ENCODE data around the gene OGFOD2.

OGFOD2 gene

DNA sequence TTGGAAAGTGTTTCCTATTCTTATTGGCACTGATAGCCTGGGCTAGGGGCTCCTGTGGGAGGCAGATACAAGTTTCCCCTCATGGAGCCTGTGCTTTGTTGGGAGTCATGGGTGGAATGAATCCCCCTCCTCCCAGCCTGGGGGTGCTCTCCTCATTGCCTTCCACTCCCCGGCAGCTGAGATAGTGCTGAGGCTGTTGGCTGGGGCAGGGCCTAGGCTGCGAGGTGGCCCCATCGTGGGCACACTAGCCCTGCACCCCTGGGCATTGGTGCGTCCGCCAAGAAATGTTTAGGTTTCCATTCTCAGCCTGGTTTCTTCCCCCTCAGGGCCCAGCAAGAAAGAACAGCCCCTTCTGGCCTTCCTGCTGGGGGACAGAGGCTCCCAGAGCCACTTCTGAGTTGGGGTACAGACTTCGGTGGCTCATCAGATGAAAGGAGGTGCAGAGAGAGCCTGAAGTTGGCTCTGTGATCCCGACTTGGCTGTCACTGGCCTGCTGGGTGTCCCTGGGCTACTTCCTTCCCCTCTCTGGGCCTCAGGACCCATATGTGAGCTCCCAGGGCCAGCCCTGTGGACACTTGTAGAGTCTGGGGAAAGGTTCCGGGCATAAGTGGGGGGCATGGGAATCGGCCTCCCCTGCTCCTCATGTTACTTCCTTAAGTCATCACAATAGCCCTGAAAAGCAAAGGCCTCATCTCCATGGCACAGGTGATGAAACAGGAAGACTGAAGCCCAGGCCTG is 2.8 kb downstream of the OGFOD2 start:
- DNase-seq (ENCODE audit: low spot score), result no peak

DNA sequence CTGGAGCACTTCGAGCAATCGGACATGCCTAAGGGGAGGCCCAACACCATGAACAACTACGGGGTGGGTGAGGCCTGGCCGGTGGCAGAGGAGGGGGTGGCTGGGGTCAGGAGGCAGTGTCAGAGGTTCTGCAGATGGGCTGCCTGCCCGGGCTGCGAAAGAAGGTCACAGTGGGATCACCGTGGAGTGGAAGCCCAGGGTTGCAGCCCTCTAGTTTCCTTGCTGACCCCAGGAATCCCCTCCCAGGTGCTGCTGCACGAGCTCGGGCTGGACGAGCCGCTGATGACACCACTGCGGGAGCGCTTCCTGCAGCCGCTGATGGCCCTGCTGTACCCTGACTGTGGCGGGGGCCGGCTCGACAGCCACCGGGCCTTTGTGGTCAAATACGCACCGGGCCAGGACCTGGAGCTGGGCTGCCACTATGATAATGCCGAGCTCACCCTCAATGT is 3.5 kb downstream of the OGFOD2 start:
- DNase-seq (ENCODE audit: low spot score), result no peak

DNA sequence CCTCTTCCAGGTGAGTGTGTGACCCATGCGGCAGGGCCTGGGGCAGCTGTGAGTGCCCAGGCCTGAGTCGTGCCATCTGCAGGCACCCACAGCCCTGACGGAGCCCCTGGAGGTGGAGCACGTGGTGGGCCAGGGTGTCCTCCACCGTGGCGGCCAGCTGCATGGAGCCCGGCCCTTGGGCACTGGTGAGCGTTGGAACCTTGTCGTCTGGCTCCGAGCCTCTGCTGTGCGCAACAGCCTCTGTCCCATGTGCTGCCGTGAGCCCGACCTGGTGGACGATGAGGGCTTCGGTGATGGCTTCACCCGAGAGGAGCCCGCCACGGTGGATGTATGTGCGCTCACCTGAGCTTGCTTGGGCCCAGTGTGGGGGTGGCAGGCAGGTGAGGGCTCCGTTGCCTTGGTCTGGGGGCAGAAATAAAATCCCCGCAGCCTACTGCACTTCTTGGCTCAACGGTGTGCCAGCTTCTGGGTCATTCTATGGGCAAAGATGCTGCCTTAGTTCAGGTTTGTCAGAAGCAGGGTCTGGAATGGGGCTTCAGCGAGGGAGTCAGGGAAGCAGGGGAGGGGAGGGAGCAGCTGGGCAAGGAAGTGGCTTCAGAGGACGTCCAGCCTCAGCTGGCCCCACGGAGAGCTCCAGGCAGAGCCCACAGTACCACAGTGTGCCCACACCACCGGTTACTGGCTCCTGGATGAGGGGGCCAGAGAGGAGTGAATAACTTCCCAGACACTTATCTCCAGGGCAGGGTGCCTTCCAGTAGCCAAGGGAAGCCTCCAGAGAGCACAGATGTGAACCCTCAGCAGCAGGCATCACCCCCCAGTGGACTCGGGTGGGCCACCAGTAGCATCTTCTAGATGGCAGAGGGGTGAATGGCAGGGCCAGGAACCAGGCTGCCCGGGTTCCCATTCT is 4.2 kb downstream of the OGFOD2 start:
- DNase-seq (ENCODE audit: low spot score), result no peak

DNA sequence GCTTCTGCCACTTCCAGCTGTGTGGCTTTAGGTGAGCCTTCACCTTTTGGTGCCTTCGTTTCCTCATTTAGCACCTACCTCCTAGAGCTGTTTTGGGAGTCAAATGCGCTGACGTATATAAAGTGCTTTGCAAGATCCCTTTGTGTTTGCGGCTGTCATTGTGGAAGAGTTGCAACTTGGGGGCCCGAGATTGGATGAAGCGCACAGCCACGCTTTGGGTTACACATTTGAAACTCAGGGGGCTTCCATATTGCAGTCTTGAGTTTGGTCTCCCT is 4.8 kb downstream of the OGFOD2 start:
- DNase-seq (ENCODE audit: low spot score), result no peak

DNA sequence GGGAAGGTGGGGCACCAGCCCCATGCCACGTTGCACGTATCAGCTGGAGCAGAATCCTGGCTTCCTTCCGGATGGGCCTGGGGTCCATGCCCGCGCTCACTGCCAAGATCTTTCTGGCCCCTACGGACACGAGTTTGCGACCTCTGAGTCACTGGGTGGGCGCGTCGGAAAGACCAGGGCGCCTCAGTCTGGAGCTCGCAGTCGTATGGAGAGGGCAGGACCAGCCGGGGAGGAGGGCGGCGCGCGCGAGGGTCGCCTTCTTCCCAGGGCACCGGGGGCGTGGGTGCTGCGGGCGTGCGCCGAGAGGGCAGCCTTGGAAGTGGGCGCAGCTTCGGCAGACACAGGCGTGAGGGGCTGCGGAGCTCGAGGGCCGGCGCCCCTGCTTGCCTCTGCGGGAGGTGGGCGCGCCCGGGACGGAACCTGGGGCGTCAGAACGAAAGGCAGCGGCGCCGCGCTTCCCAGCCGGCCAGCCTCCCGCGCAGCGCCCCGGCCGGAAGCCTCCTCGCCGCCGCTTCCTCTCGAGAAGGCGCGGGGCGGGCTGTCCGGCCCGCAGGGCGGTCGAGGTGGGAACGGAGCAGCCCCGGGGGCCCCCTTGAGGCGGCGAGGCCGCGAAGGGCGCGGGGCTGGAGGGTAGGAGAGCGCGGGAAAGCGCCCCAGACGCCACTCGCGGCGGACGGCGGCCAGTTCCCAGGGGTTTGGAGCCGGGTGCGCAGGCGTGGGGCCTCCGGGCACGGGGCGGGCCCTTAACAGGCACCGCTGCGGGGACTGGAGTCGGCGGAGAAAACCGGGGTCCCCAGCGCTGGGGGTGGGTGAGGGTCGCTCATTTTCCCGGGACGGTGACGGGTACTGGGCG is 5.4 kb downstream of the OGFOD2 start, which contains the start of gene ARL6IP4:
ARL6IP4 (plus strand) TSS at position 499 of the 853 bp plus-strand sequence. CDS start 459 bp downstream, outside the sequence.
- DNase-seq (ENCODE audit: low spot score), result peak; percentile 60

DNA sequence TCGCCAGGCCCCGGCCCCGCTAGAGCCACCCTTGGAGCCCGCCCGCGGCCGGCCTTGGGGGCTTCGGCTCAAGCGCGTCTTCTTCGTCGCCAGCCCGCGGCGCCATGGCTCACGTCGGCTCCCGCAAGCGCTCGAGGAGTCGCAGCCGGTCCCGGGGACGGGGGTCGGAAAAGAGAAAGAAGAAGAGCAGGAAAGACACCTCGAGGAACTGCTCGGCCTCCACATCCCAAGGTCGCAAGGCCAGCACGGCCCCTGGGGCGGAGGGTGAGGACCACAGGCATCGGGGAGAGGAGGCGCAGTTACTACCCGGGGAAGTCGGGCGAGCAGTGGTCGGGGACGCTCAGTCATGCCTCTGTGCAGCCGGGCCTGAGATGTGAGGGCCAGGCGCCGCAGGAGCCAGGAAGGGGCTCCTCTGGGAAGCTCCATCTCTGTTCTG is 6.0 kb downstream of the OGFOD2 start:
- no peak for DNase-seq (ENCODE audit: low spot score)

DNA sequence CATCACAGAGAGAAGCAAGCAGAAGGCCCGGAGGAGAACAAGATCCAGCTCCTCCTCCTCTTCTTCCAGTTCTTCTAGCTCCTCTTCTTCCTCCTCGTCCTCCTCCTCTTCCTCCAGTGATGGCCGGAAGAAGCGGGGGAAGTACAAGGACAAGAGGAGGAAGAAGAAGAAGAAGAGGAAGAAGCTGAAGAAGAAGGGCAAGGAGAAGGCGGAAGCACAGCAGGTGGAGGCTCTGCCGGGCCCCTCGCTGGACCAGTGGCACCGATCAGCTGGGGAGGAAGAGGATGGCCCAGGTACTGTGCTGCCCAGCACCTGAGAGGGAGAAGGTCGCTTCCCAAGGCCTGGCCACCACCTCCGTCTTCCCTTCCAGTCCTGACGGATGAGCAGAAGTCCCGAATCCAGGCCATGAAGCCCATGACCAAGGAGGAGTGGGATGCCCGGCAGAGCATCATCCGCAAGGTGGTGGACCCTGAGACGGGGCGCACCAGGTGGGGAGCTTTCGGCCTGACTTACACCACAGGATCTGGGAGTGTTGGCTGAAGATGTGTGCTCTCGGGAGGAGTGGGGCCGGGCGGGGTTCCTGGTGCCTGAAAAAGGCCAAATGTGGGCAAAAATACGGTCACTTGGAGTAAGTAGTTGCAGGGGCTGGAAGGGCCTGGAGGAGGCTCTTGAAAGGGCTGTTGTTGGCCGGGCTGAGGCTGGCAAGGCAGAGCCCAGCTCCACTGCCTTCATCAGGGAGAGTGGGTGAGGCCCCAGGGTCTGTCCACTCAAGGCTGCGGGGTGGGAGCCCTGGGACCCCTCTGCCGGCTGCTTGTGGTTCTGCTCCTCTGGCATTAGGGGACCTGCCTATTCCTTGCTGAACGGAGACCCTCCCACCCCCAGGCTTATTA is 6.8 kb downstream of the OGFOD2 start:
- DNase-seq (ENCODE audit: low spot score), result no peak

DNA sequence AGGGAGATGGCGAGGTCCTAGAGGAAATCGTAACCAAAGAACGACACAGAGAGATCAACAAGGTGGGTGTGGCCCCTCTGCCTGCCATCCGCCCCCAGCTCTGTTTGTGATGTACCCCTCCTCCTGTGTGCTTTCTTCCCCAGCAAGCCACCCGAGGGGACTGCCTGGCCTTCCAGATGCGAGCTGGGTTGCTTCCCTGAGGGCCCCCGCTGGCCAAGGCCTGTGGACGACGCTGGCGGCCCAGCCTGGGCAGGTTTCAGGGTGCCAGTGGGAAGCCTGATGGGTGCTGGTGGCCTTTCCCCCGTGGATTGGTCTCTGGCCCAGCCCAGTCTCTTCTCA is 7.4 kb downstream of the OGFOD2 start:
- DNase-seq (ENCODE audit: low spot score), result no peak

DNA sequence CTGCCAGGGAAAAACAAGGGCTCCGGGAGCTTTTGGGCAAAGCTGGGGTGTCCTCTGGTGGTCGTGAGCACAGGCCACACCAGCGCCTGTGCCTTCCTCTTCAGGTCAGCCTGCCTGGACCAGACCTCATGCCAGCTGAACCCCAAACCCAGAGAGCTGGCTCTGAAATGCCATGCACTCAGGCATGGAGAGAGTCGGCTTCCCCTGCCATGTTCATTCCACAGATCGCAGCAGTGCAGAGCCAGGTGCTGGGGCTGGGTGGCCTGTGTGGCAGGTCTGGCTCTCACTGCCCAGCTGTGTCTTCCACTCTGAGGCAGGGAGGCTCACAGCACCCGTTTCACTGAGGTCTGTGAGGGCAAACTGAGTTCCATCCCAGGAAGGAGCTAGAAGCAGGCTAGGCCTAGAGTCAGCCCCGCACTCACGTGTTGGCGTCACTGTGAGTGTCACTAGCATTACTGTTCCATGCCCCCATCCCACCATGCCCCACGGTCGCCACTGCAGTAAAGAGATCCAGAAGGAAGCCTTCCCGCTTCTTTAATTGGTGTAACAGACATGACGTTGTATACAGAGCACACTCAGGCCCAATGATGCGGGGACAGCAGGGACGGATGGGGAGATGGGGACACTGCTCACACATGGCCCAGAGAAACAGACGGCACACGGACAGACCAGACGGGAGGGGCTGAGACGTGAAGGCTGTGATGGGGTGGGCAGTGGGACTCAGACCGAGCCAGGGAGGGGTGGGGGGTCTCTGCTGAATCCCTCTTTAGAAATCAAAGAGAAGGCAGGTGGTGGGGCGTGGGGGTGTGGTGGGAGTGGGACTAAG is 8.1 kb downstream of the OGFOD2 start:
- DNase-seq (ENCODE audit: low spot score), result no peak

DNA sequence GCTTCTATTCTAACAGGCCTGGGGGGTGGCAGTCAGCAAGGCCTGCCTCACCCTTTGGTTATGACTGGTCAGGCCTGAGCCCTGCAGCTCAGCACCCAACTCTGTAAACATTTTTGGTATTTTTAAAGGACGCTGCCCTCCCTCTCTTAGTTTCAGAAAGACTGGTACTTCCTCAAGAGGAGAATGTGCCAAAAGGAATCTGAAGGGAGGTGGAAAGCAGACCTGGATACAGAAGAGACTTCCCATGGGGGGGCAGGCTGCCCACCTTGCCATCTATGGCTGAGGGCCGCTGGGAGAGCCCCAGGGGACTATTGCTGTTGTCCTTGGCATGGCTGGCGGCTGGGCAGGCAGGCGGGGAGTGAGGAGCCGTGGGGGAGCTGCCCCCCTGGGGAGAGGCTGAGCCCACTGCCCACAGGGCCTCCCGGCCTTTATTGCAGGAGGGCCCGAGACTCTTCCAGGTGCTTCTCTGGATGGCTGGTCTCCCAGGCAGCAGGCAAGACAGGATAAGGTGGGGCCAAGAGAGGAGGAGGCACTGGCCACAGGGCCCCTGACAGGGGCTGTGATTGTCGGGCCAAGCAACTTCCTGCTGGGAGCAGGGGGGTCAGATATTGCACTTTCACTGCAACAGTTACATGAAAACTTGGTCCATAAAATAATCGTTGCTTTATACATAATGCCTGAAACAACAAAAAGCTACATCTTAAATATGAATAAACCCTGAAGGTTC is 8.9 kb downstream of the OGFOD2 start:
- no peak for DNase-seq (ENCODE audit: low spot score)

DNA sequence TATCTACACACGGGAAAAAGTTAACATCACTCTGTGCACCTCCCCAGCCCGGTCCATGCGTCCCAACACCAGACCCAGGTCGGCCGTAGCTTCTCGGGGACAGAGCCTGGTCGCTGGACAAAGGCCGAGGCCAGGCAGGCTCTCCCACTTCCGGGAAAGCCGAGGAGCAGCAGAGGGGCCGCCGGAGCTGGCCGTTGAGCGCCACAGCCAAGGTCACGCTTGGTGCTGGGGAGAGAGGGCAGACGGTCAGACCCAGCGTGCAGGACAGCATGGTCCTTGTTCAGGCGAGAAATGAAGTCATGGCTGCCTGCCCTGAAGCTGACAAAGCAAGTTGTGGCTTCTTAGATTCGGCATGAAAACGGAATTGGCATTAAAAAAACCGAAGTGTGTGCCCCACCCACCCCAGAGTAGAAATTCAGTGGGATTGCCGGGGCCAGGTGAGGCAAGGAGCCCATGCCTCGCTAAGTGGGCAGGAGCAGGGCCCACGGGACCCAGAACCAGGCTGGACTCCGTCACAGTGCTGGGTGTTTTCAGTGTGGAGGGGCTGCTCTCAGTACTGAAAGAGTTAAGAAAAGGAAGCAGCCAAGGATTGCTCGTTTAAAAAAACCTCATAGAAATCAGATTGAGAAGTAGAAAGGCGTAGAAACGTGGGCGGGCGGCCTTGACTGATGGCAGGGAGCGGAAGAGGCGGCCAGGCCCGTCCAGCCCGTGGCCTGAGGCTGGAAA is 9.7 kb downstream of the OGFOD2 start:
- DNase-seq (ENCODE audit: low spot score), result no peak

DNA sequence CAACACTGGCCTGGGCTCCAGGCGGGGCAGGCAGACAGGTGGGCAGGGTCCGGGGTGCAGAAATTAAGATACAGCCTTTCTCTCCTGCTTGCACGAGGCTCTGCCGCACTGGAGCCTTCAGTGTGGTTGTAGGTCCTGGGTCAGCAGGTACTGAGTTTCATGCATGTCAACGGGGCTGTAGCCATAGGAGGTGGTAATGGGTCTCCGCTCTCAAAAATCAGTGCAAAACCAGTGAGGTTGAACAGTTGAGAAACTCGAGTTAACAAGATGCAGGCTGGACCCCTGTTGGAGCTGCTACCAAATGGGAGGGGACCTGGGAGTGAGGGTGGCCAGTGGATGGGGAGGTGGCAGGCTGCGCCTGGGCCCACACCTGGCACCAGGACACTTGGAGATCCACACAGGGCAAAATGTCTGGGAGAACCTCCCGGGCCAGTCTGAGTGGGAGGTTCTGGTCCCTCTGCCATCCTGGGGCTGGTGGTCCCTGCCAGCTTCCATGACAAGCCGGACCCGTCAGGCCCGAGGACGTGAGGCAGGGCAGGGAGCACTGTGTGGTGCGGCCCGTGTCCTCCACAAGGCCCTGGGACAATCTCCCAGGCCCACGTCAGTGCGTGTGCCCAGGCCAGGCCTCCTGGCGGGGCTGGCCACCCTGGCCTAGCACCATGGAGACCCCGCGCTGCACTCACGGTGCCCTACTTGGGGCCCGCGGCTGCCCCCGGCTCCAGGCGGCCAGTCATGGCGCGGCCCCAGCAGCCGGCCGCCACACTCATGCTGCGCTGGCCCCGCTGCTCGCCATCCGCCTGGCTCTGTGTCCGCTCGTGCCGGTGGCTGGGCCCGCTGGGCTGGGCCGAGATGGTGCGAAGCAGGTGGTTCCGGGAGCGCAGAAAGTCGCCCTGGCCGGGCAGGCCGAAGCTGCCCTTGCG is 10.6 kb downstream of the OGFOD2 start:
- no peak for DNase-seq (ENCODE audit: low spot score)

DNA sequence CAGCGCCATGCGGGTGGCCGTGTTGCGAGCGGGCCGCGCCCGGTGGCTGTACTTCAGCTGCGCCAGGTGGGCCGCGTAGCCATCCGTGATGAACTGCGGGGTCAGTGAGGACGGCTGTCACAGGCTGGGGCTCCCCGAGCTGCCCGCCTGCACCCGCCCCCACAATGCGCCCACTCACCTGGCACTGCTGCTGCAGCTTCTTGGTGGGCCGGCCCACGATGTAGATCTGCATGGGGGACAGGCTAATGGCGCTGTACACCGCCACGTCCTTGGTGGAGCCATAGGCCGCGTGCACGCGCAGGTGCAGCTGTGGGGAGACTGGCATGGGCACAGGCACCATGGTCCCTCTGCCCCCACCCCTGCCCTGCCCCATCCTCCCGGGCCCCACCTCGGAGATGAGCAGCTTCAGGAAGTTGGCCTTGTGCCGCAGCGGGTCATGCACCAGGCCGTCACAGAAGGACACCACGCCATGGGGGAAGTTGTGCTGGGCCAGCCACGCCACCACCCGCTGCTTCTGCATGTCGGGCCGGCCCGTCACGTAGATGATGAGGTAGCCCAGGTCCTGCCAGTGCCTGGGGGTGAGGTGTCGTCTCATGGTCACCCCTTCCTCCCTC is 11.3 kb downstream of the OGFOD2 start:
- DNase-seq (ENCODE audit: low spot score), result no peak

DNA sequence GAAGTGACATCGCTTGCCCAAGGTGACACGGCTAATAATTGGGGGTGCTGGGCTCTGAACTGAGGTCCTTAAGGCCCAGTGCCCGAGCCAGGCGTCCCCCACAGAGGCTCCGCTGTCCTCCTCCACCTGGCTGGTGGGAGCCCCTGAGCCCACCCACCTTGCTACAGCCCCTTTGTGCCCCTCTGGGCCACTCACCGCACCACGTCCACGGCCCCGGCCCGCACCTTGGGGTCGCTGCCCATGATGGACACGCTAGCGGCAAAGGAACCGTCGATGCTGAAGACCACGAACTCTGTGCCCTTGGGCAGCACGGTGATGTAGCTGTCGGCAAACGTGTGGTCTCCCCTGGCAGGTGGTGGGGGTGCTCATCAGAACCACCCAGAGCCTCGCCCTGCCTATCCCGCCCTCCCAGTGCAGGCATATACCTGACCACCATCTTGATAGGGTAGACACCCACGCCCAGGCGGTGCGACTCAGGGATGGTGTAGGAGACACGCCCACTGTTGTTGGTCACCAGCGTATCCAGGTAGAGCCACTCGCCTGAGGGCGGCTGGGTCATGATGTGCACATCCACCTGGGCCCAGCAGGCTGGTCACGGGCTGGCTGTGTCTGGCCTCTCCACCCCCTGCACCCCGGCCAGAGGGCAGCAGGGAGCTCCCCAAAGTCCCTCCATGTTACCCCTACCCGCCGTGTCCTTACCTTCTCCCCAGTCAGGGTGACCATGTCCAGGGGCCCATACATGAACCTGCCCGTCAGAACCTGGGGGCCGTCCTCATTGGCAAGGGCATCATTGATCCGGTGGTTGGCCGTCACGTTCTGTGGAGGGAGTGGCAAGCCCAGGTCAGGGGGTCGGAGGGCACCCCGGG is 12.3 kb downstream of the OGFOD2 start:
- no peak for DNase-seq (ENCODE audit: low spot score)

DNA sequence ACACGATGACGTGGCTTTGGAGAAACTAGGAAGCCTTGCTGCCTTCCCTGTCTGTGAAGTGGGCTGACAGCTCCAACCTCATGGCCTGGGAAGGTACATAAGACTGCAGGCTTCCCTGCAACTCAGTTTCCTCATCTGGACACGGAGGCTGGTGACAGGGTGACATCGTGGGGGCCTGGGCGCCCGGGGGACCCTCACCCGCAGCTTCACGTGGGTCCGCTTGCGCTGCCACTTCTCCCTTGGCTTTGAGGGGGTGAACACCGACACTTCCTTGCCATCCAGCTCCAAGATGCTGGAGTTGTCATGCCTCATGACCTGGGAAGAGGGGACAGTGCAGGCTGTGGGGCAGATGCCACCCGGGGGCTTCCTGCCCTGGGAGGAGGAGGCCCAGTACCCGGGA is 13.0 kb downstream of the OGFOD2 start:
- no peak for DNase-seq (ENCODE audit: low spot score)

DNA sequence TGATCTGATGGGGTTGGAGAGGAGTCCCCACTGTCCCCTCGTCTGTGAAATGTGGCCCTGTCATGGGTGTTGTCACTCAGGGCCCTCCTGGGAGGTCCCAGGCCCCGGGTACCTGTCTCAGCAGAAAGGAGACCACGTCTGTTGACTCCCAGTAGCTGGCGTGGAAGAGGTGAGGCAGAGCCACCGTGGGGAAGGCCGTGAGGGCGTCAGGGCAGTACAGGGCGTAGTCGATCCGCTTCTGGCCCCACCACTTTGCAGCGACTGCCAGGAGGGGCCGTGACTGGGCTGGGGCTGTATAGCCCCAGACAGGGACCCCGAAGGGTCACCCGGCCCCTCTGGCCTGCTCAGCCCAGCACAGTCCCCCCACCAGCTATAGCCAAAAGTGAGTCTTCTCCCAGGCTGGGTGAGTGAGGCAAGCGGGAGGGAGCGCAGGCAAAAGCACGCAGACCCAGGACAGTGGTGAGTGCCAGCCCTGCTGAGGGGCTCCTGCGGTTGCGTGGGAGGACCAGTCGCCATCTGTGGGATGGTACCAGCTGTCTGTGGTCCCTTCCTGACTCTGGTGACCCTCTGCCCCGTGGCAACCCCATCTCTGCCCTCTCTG is 13.7 kb downstream of the OGFOD2 start:
- no peak for DNase-seq (ENCODE audit: low spot score)
